ENCODE results near the gene RGS1.

Gene RGS1

GRCh38 chr1:192566657-192567056 is 8.9 kb upstream of the RGS1 start:
- DNase-seq, result no peak
- Histone ChIP-seq H3K4me3 (ENCODE audit: low read depth, low read length) (no peak overlapping the region), H3K9me3 (no peaks in the 10 kb centered on the region), H3K27me3 (no peaks in the 10 kb centered on the region), H3K36me3 (no peaks in the 10 kb centered on the region), H3K4me1 (peaks cover 2% of the 10 kb centered on the region; the same call in 1 of the 2 replicates)
- TF ChIP-seq, protein P1, sequence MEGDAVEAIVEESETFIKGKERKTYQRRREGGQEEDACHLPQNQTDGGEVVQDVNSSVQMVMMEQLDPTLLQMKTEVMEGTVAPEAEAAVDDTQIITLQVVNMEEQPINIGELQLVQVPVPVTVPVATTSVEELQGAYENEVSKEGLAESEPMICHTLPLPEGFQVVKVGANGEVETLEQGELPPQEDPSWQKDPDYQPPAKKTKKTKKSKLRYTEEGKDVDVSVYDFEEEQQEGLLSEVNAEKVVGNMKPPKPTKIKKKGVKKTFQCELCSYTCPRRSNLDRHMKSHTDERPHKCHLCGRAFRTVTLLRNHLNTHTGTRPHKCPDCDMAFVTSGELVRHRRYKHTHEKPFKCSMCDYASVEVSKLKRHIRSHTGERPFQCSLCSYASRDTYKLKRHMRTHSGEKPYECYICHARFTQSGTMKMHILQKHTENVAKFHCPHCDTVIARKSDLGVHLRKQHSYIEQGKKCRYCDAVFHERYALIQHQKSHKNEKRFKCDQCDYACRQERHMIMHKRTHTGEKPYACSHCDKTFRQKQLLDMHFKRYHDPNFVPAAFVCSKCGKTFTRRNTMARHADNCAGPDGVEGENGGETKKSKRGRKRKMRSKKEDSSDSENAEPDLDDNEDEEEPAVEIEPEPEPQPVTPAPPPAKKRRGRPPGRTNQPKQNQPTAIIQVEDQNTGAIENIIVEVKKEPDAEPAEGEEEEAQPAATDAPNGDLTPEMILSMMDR (IDR thresholded peaks at IDR 0.05; ENCODE audit: low read depth, low read length), result no peak

GRCh38 chr1:192568063-192568462 is 7.5 kb upstream of the RGS1 start:
- DNase-seq, result no peak
- TF ChIP-seq, protein P1 (IDR thresholded peaks at IDR 0.05; ENCODE audit: low read depth, low read length), result no peak
- H3K4me1 ChIP-seq, result peaks cover 2% of the 10 kb centered on the region; the same call in 1 of the 2 replicates

DNA sequence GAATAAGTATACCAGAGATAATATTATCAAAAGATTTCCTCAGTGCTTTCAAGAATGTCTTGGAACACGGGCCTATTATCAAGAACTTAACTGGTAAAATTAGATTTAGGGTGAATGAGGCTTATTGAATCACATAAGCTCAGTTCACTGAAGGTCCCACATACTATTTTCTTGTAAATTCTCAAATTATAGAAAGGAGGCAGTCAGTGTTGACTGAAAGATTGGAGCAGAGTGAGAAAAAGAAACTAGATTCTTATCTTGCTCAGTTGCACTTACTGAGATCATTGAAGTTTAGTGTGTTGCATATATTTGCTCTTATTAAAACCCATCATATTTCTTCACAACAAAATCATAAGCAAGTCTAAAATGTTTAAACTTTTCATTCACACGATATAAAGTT is 3.9 kb upstream of the RGS1 start:
- no peaks in the 10 kb centered on the region; the same call in 1 of the 2 replicates for H3K4me1 ChIP-seq
- TF ChIP-seq, protein P1 (IDR thresholded peaks at IDR 0.05; ENCODE audit: low read depth, low read length), result no peak
- no peak overlapping the region for H3K4me3 ChIP-seq (ENCODE audit: low read depth, low read length)
- no peak for DNase-seq
- no peaks in the 10 kb centered on the region for H3K27me3 ChIP-seq
- H3K36me3 ChIP-seq, result no peaks in the 10 kb centered on the region
- no peaks in the 10 kb centered on the region for H3K9me3 ChIP-seq

More at GRCh38 chr1:192568063-192568462, 7.5 kb upstream of the RGS1 start:
- Histone ChIP-seq H3K9me3 (no peaks in the 10 kb centered on the region), H3K27me3 (no peaks in the 10 kb centered on the region), H3K36me3 (no peaks in the 10 kb centered on the region), H3K4me3 (ENCODE audit: low read depth, low read length) (no peak overlapping the region)

- Histone ChIP-seq H3K4me3 (ENCODE audit: low read depth, low read length) (no peak overlapping the region), H3K4me1 (no peaks in the 10 kb centered on the region; the same call in 1 of the 2 replicates), H3K9me3 (no peaks in the 10 kb centered on the region), H3K27me3 (no peaks in the 10 kb centered on the region), H3K36me3 (no peaks in the 10 kb centered on the region)
- TF ChIP-seq, protein P1 (IDR thresholded peaks at IDR 0.05; ENCODE audit: low read depth, low read length), result no peak
- no peak for DNase-seq
Measured at GRCh38 chr1:192573499-192573898, 2.1 kb upstream of the RGS1 start.

- no peak overlapping the region for H3K4me3 ChIP-seq (ENCODE audit: low read depth, low read length)
- DNase-seq, result no peak
Measured at GRCh38 chr1:192574073-192574472, 1.5 kb upstream of the RGS1 start.

More at GRCh38 chr1:192574073-192574472, 1.5 kb upstream of the RGS1 start:
- Histone ChIP-seq H3K9me3 (no peaks in the 10 kb centered on the region), H3K36me3 (no peaks in the 10 kb centered on the region), H3K4me1 (peaks cover 2% of the 10 kb centered on the region), H3K27me3 (no peaks in the 10 kb centered on the region)
- TF ChIP-seq, protein P1 (IDR thresholded peaks at IDR 0.05; ENCODE audit: low read depth, low read length), result no peak
